SJCRH30 (cell line): ENCODE measurements around the gene NUMA1. TPM values are rescaled to one million over a fixed set of nuclear protein-coding genes. Genes with fewer than 3 reads are reported as not detected.

Experiments
- DNase-seq, 2 experiments: peaks; one replicate each; pipeline ENCODE4 v3.0.0-alpha.2; 2015 to 2020
- H3K27ac ChIP-seq: fragments of 250-450 bp; sonication (Bioruptor Pico); 2 replicates; pipeline ENCODE4 v1.5.1; 2020; ENCODE audit warnings: mild to moderate bottlenecking, moderate library complexity
- H3K27me3 ChIP-seq: fragments of 250-450 bp; sonication (Bioruptor Pico); 2 replicates; pipeline ENCODE4 v1.5.1; 2020; ENCODE audit warnings: mild to moderate bottlenecking, moderate library complexity
- H3K36me3 ChIP-seq: fragments of 250-450 bp; sonication (Bioruptor Pico); 2 replicates; pipeline ENCODE4 v1.5.1; 2020; ENCODE audit warnings: mild to moderate bottlenecking, moderate library complexity
- H3K4me1 ChIP-seq: fragments of 250-450 bp; sonication (Bioruptor Pico); 2 replicates; pipeline ENCODE4 v1.5.1; 2020; ENCODE audit warnings: mild to moderate bottlenecking, moderate library complexity
- H3K4me3 ChIP-seq: fragments of 250-450 bp; sonication (Bioruptor Pico); 2 replicates; pipeline ENCODE4 v1.5.1; 2020; ENCODE audit warnings: mild to moderate bottlenecking, moderate library complexity
- H3K9me3 ChIP-seq: fragments of 250-450 bp; sonication (Bioruptor Pico); replicated peaks from 2 replicates; pipeline ENCODE4 v1.5.1; 2020; ENCODE audit warnings: mild to moderate bottlenecking, moderate library complexity
- total RNA-seq: library from RNA; depleted of rRNA; stranded (reverse); fragments of >200 nt; shearing (Covaris generic); gene quantifications from 2 replicates; pipeline ENCODE4 v1.2.3, GENCODE V29; 2014; rRNA removed

The NUMA1 gene
- total RNA-seq, 1 experiment from 2014 or later: 162 TPM

DNA sequence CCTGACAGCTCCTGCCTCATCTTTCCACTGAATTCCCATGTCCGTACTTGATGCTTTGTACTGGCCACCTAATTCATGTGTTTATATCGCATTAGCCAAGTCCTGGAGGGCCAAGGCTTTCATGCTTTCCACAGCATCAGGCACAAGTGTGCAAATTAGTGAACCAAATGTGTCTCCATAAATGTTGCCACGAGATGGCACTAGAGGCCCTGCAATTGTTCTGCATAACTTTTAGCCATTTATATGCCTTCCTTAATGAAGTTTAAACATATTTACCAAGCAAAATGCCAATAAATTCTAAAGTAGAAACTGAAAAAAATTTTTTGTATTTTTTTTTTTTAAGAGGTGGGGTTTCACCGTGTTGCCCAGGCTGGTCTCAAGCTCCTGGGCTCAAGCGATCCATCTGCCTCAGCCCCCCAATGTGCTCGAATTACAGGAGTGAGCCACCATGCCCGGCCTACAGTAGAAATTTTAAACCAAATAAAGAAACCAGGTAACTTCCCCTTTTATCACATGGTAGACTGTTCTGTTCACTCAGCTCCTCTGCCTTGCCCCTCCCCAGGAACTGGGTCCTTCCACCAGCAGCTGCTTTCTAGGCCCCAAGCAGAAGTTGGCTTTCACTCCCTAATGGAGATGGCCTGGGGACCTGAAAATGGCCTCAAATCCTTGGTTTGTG, 102.5 kb downstream of the NUMA1 start:
- Histone ChIP-seq H3K4me1 (no peaks in the 10 kb centered on the region), H3K4me3 (no peak overlapping the region), H3K36me3 (peaks cover 14% of the 10 kb centered on the region; the same call in 1 of the 2 replicates), H3K9me3 (no peaks in the 10 kb centered on the region), H3K27me3 (no peaks in the 10 kb centered on the region), H3K27ac (no peak overlapping the region)
- peak in 1 of 2 experiments; percentile 35 for DNase-seq

GRCh38 chr11:71977090-71977489, 103.3 kb downstream of the NUMA1 start:
- DNase-seq: no peak
- no peaks in the 10 kb centered on the region for H3K27me3 ChIP-seq
- H3K27ac ChIP-seq: no peak overlapping the region
- H3K9me3 ChIP-seq: no peaks in the 10 kb centered on the region
- H3K4me3 ChIP-seq: no peak overlapping the region
- H3K4me1 ChIP-seq: no peaks in the 10 kb centered on the region
- H3K36me3 ChIP-seq: peaks cover 15% of the 10 kb centered on the region; the same call in 1 of the 2 replicates

- Histone ChIP-seq H3K4me3 (no peak overlapping the region), H3K9me3 (no peaks in the 10 kb centered on the region), H3K36me3 (peaks cover 20% of the 10 kb centered on the region)
These were observed 103.8 kb downstream of the NUMA1 start for GRCh38 chr11:71976551-71976950.

DNA sequence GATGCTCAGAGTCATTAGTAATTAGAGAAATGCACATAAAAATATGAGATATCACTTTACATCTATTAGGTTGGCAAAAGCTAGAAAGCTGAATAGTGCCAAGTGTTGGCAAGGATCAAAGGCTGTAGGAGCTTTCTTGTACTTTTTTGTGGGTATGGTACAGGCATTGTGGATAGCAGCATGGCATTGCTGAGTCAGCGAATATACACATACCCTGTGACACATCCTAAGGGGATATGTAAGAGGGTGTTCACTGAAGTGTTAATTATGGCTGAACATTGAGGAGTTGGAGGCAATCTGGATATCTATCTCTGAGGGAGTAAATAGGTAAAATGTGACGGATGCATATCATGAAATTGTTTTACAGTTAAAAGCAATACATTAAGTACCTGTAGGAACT, 108.7 kb downstream of the NUMA1 start:
- Histone ChIP-seq H3K27me3 (no peaks in the 10 kb centered on the region), H3K9me3 (no peaks in the 10 kb centered on the region), H3K4me1 (no peaks in the 10 kb centered on the region), H3K36me3 (peaks cover 29% of the 10 kb centered on the region), H3K27ac (no peak overlapping the region), H3K4me3 (no peak overlapping the region)
- DNase-seq: no peak

More at GRCh38 chr11:71976551-71976950, 103.8 kb downstream of the NUMA1 start:
- Histone ChIP-seq H3K4me1 (no peaks in the 10 kb centered on the region), H3K27ac (no peak overlapping the region), H3K27me3 (no peaks in the 10 kb centered on the region)
- DNase-seq: no peak

GRCh38 chr11:71964641-71965040, 115.7 kb downstream of the NUMA1 start:
- H3K4me3 ChIP-seq: no peak overlapping the region
- H3K9me3 ChIP-seq: no peaks in the 10 kb centered on the region
- no peaks in the 10 kb centered on the region for H3K27me3 ChIP-seq
- no peak overlapping the region for H3K27ac ChIP-seq
- peaks cover 45% of the 10 kb centered on the region for H3K36me3 ChIP-seq
- DNase-seq: no peak
- H3K4me1 ChIP-seq: no peaks in the 10 kb centered on the region

- Histone ChIP-seq H3K27ac (no peak overlapping the region), H3K9me3 (no peaks in the 10 kb centered on the region), H3K4me3 (no peak overlapping the region), H3K27me3 (no peaks in the 10 kb centered on the region), H3K36me3 (peaks cover 40% of the 10 kb centered on the region), H3K4me1 (no peaks in the 10 kb centered on the region)
- no peak for DNase-seq
These were observed 116.9 kb downstream of the NUMA1 start for GRCh38 chr11:71963468-71963867.

DNA sequence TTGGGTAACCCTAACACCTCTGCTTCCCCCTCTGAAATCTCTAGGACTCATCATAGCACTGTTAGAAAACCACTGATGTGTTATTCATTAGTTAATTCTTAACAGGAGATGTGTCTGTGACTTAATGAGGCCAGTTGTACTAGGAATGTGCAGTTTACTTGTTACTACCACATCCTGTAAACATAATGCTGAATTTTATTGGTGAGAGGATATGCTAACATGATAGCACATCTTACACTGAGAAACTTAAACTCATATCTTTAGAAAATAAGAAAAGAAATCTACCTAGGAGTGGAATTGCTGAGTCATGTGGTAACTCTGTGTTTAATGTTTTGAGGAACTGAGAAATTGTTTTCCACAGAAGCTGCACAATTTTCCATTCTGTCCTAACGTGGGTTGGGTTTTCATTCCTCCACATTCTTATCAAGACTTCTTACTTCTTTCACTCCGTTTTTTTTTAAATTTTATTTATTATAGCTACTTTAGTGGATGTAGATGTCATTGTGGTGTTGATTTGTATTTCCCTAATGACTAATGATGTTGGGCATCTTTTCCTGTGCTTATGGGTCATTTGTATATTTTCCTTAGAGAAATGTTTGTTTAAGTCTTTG, 117.8 kb downstream of the NUMA1 start:
- peaks cover 36% of the 10 kb centered on the region for H3K36me3 ChIP-seq
- no peak overlapping the region for H3K27ac ChIP-seq
- H3K9me3 ChIP-seq: no peaks in the 10 kb centered on the region
- no peak overlapping the region for H3K4me3 ChIP-seq
- H3K27me3 ChIP-seq: no peaks in the 10 kb centered on the region
- H3K4me1 ChIP-seq: no peaks in the 10 kb centered on the region
- DNase-seq: no peak

DNA sequence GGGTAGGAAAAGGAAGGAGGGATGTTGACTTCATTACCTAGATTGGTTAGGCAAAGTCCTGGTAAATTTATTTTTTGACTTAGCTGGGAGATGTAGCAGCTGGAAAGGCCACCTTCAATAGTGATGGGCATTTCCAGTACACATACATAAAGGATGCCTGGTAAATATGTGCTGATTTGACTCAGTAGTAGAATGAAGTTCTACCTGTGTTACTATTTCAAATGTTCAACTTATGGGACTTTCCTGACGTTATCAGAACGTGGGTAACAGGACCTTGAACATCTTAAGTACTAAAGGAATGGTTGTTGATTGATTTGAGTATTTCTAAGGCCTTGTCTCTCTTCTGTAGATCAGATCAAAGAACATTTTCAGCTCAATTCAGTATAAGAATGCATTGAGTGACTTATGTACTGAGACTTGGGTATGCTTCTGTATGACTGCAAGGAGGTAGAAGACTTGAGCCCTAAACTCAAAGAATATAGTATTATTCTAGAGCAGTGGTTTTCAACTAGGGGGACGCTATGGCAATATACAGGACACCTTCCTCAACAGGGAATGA, 124.4 kb downstream of the NUMA1 start:
- H3K27ac ChIP-seq: no peak overlapping the region
- H3K36me3 ChIP-seq: peaks cover 14% of the 10 kb centered on the region
- DNase-seq: no peak
- no peak overlapping the region for H3K4me3 ChIP-seq
- no peaks in the 10 kb centered on the region for H3K9me3 ChIP-seq
- H3K27me3 ChIP-seq: no peaks in the 10 kb centered on the region
- no peaks in the 10 kb centered on the region for H3K4me1 ChIP-seq

Other genes with a start within 250 kb of the NUMA1 start
- gene DEFB108B, start 247.3 kb downstream of the NUMA1 start, total RNA-seq: not detected in 2 replicates
- gene DEFB131B, start 202.1 kb downstream of the NUMA1 start, total RNA-seq: not detected in 2 replicates
- gene XNDC1N, start 151.9 kb downstream of the NUMA1 start, total RNA-seq: 6.5 and 10.2 TPM in 2 replicates
- 29.1 and 34.6 TPM in 2 replicates for gene RNF121, start 151.5 kb downstream of the NUMA1 start, total RNA-seq
- 3.6 and 5.5 TPM in 2 replicates for gene IL18BP, start 81.6 kb downstream of the NUMA1 start, total RNA-seq
- 3.9 and 5.8 TPM in 2 replicates for gene LRRC51, start 308 bp upstream of the NUMA1 start, total RNA-seq
- gene LAMTOR1, start 22.8 kb upstream of the NUMA1 start, total RNA-seq: 53.4 and 54.3 TPM in 2 replicates
- not detected in 2 replicates for gene TOMT, start 25.4 kb upstream of the NUMA1 start, total RNA-seq
- gene ANAPC15, start 32.2 kb upstream of the NUMA1 start, total RNA-seq: 38.1 and 42.7 TPM in 2 replicates
- gene FOLR3, start 55.2 kb upstream of the NUMA1 start, total RNA-seq: not detected in 2 replicates
- gene FOLR1, start 111.6 kb upstream of the NUMA1 start, total RNA-seq: 0.56 and 0.77 TPM in 2 replicates
- not detected in 2 replicates for gene FOLR2, start 136.3 kb upstream of the NUMA1 start, total RNA-seq
- gene INPPL1, start 144.2 kb upstream of the NUMA1 start, total RNA-seq: 141 and 168 TPM in 2 replicates
- not detected in 2 replicates for gene PHOX2A, start 163.6 kb upstream of the NUMA1 start, total RNA-seq